Activated CD4-positive, alpha-beta memory T cell treated with anti-CD3 and anti-CD28 coated beads, Interleukin-2, amount 10 ng/mL, durations not matched to agents 7 days and 5 days (primary cell): ENCODE measurements around the gene NUSAP1. TPM values are rescaled to one million over a fixed set of nuclear protein-coding genes. Genes with fewer than 3 reads are reported as not detected.
"Not testable (repeated sequence)": the region's sequence is repeated elsewhere in the genome, so short reads cannot be mapped to it uniquely, and the experiment has no call there.

Experiments
- CTCF ChIA-PET: fragments of 350-600 bp; sonication (Branson Sonifier 250); formaldehyde crosslinking; loops from one replicate; lab custom pipeline; 2021; ENCODE audit warnings: antibody characterized with exemption, inconsistent platforms; lab: Charles Lee
- POLR2A ChIA-PET: fragments of 350-600 bp; sonication (Branson Sonifier 250); formaldehyde crosslinking; loops from one replicate; lab custom pipeline; 2021; ENCODE audit warnings: antibody characterized with exemption; lab: Charles Lee
- DNase-seq: peaks from one replicate; pipeline ENCODE4 v3.0.0-alpha.2; 2020
- H3K27ac Mint-ChIP-seq: one replicate; pipeline ENCODE4 v1.8.0; 2021; ENCODE audit warnings: mild to moderate bottlenecking, mixed read lengths
- H3K27me3 Mint-ChIP-seq: one replicate; pipeline ENCODE4 v1.8.0; 2021; ENCODE audit warnings: mixed read lengths
- H3K36me3 Mint-ChIP-seq: one replicate; pipeline ENCODE4 v1.8.0; 2021; ENCODE audit warnings: low read depth, mixed read lengths
- H3K4me1 Mint-ChIP-seq: one replicate; pipeline ENCODE4 v1.8.0; 2021; ENCODE audit warnings: mixed read lengths
- H3K4me3 Mint-ChIP-seq: one replicate; pipeline ENCODE4 v1.8.0; 2021; ENCODE audit warnings: mild to moderate bottlenecking, mixed read lengths
- H3K9me3 Mint-ChIP-seq: one replicate; pipeline ENCODE4 v1.8.0; 2021; ENCODE audit warnings: mixed read lengths
- total RNA-seq, 2 experiments: library from RNA; stranded (reverse); gene quantifications; one replicate each; pipeline ENCODE4 v1.2.3, GENCODE V29; 2021

NUSAP1 gene
- total RNA-seq, 2 experiments from 2014 or later: 243 to 251 TPM

GRCh38 chr15:41423979-41424659 lies 91.4 kb downstream of the NUSAP1 start:
- CTCF ChIA-PET: interaction anchor here (0.7 kb wide), 1 partner anchor 15 kb away, joined by 3 read pairs; no protein-coding TSS in a partner anchor
- POLR2A ChIA-PET: interaction anchor here (0.7 to 1.4 kb wide), 2 partner anchors 9 to 91 kb away, joined by 4 to 5 read pairs; partner anchors contain the start of genes NUSAP1 and OIP5
- H3K36me3 Mint-ChIP-seq: peaks cover 11% of the 10 kb centered on the region
- peak overlapping the region; percentile 87 for H3K27ac Mint-ChIP-seq
- H3K4me3 Mint-ChIP-seq: peak overlapping the region; percentile 48
- H3K27me3 Mint-ChIP-seq: no peaks in the 10 kb centered on the region
- H3K9me3 Mint-ChIP-seq: no peaks in the 10 kb centered on the region
- no peak for DNase-seq
- H3K4me1 Mint-ChIP-seq: peaks cover 41% of the 10 kb centered on the region

GRCh38 chr15:41424809-41425208 lies 92.1 kb downstream of the NUSAP1 start:
- POLR2A ChIA-PET: no interaction called here
- Mint-ChIP-seq H3K36me3 (peaks cover 11% of the 10 kb centered on the region), H3K9me3 (no peaks in the 10 kb centered on the region), H3K27ac (peak overlapping the region; percentile 87), H3K4me1 (peaks cover 44% of the 10 kb centered on the region), H3K27me3 (no peaks in the 10 kb centered on the region), H3K4me3 (peak overlapping the region; percentile 48)
- no peak for DNase-seq
- CTCF ChIA-PET: no interaction called here

GRCh38 chr15:41425907-41426306 lies 93.2 kb downstream of the NUSAP1 start:
- DNase-seq, POLR2A ChIA-PET, H3K9me3 Mint-ChIP-seq, CTCF ChIA-PET, H3K4me3 Mint-ChIP-seq, H3K36me3 Mint-ChIP-seq, H3K27me3 Mint-ChIP-seq: not testable (repeated sequence)
- Mint-ChIP-seq H3K27ac (peak overlapping the region; percentile 87), H3K4me1 (peaks cover 40% of the 10 kb centered on the region)

- ChIA-PET CTCF (interaction anchor here (0.7 to 1.7 kb wide), 7 partner anchors 8 to 129 kb away, joined by 3 to 8 read pairs (median 3); partner anchors contain the start of genes NUSAP1 and OIP5), POLR2A (interaction anchor here (0.7 to 3.2 kb wide), 6 partner anchors 9 to 27 kb away, joined by 3 to 17 read pairs (median 6); partner anchors contain the start of gene RTF1)
- H3K4me1 Mint-ChIP-seq: peaks cover 32% of the 10 kb centered on the region
- H3K36me3 Mint-ChIP-seq: peaks cover 6% of the 10 kb centered on the region
- no peaks in the 10 kb centered on the region for H3K9me3 Mint-ChIP-seq
- H3K27me3 Mint-ChIP-seq: no peaks in the 10 kb centered on the region
- H3K27ac Mint-ChIP-seq: peak overlapping the region; percentile 86
- peak; percentile 28 for DNase-seq
- H3K4me3 Mint-ChIP-seq: peak overlapping the region; percentile 51
These were observed 96.6 kb downstream of the NUSAP1 start for GRCh38 chr15:41429003-41429890.

Other genes with a start within 250 kb of the NUSAP1 start
- 10 to 100 TPM; 21.8 to 22.1 TPM for gene INO80, start 216.6 kb upstream of the NUSAP1 start, total RNA-seq
- gene EXD1, start 102.1 kb upstream of the NUSAP1 start, total RNA-seq: not detected
- gene CHP1, start 101.6 kb upstream of the NUSAP1 start, total RNA-seq: 10 to 100 TPM; 60.1 to 68.9 TPM
- gene OIP5, start 290 bp upstream of the NUSAP1 start, total RNA-seq: 10 to 100 TPM; 15.2 to 15.4 TPM
- 10 to 100 TPM; 15.7 to 17.9 TPM for gene NDUFAF1, start 69.6 kb downstream of the NUSAP1 start, total RNA-seq
- gene RTF1, start 84.2 kb downstream of the NUSAP1 start, total RNA-seq: 10 to 100 TPM; 33.9 to 37.1 TPM
- gene ITPKA, start 161.0 kb downstream of the NUSAP1 start, total RNA-seq: under 1 TPM; 0.30 to 0.48 TPM
- gene LTK, start 180.9 kb downstream of the NUSAP1 start, total RNA-seq: 1 to 10 TPM; 5.2 to 5.5 TPM
- 10 to 100 TPM; 33.9 to 35.1 TPM for gene RPAP1, start 211.4 kb downstream of the NUSAP1 start, total RNA-seq
- 1 to 10 TPM in 1 of 2 experiments, under 1 TPM in 1; 0.98 to 1.9 TPM for gene TYRO3, start 226.3 kb downstream of the NUSAP1 start, total RNA-seq